ENCODE data around the gene AP1S1. TPM values are rescaled to one million over a fixed set of nuclear protein-coding genes. Genes with fewer than 3 reads are reported as not detected.
"Not testable (repeated sequence)": the region's sequence is repeated elsewhere in the genome, so short reads cannot be mapped to it uniquely, and the experiment has no call there.

AP1S1 gene
- total RNA-seq, 1 donor from 2014 or later = 45.6 TPM

GRCh38 chr7:101128040-101128834 is 26.0 kb upstream of the AP1S1 start:
- Mint-ChIP-seq H3K4me1 (ENCODE audit: unreplicated experiment) (peaks cover 22% of the 10 kb centered on the region), H3K9me3 (ENCODE audit: unreplicated experiment) (no peaks in the 10 kb centered on the region), H3K36me3 (ENCODE audit: low read depth, unreplicated experiment) (no peaks in the 10 kb centered on the region), H3K27me3 (ENCODE audit: unreplicated experiment) (peaks cover 8% of the 10 kb centered on the region), H3K27ac (ENCODE audit: unreplicated experiment) (no peak overlapping the region), H3K4me3 (ENCODE audit: unreplicated experiment) (no peak overlapping the region)
- DNase-seq (ENCODE audit: low spot score) = no peak
- TF ChIP-seq CTCF (IDR thresholded peaks at IDR 0.05; ENCODE audit: unreplicated experiment) = no peak

GRCh38 chr7:101129603-101130117 is 24.6 kb upstream of the AP1S1 start:
- Mint-ChIP-seq H3K27me3 (ENCODE audit: unreplicated experiment) (peaks cover 9% of the 10 kb centered on the region), H3K4me3 (ENCODE audit: unreplicated experiment) (no peak overlapping the region), H3K4me1 (ENCODE audit: unreplicated experiment) (peaks cover 18% of the 10 kb centered on the region), H3K36me3 (ENCODE audit: low read depth, unreplicated experiment) (no peaks in the 10 kb centered on the region), H3K9me3 (ENCODE audit: unreplicated experiment) (no peaks in the 10 kb centered on the region), H3K27ac (ENCODE audit: unreplicated experiment) (no peak overlapping the region)
- TF ChIP-seq CTCF (IDR thresholded peaks at IDR 0.05; ENCODE audit: unreplicated experiment) = no peak
- DNase-seq (ENCODE audit: low spot score) = no peak

- not testable (repeated sequence) for DNase-seq (ENCODE audit: low spot score); H3K27me3 Mint-ChIP-seq (ENCODE audit: unreplicated experiment); H3K9me3 Mint-ChIP-seq (ENCODE audit: unreplicated experiment); H3K4me3 Mint-ChIP-seq (ENCODE audit: unreplicated experiment); H3K27ac Mint-ChIP-seq (ENCODE audit: unreplicated experiment); H3K36me3 Mint-ChIP-seq (ENCODE audit: low read depth, unreplicated experiment); H3K4me1 Mint-ChIP-seq (ENCODE audit: unreplicated experiment)
These were observed 21.4 kb upstream of the AP1S1 start for GRCh38 chr7:101132626-101133600.

- H3K9me3 Mint-ChIP-seq (ENCODE audit: unreplicated experiment) = no peaks in the 10 kb centered on the region
- no peak overlapping the region for H3K27ac Mint-ChIP-seq (ENCODE audit: unreplicated experiment)
- H3K36me3 Mint-ChIP-seq (ENCODE audit: low read depth, unreplicated experiment) = no peaks in the 10 kb centered on the region
- H3K27me3 Mint-ChIP-seq (ENCODE audit: unreplicated experiment) = peaks cover 2% of the 10 kb centered on the region
- H3K4me1 Mint-ChIP-seq (ENCODE audit: unreplicated experiment) = peaks cover 7% of the 10 kb centered on the region
- H3K4me3 Mint-ChIP-seq (ENCODE audit: unreplicated experiment) = no peak overlapping the region
- TF ChIP-seq CTCF (IDR thresholded peaks at IDR 0.05; ENCODE audit: unreplicated experiment) = no peak
- no peak for DNase-seq (ENCODE audit: low spot score)
These were observed 20.5 kb upstream of the AP1S1 start for GRCh38 chr7:101133621-101134398.

- H3K27me3 Mint-ChIP-seq (ENCODE audit: unreplicated experiment) = peaks cover 2% of the 10 kb centered on the region
- H3K36me3 Mint-ChIP-seq (ENCODE audit: low read depth, unreplicated experiment) = no peaks in the 10 kb centered on the region
- H3K9me3 Mint-ChIP-seq (ENCODE audit: unreplicated experiment) = no peaks in the 10 kb centered on the region
- H3K4me3 Mint-ChIP-seq (ENCODE audit: unreplicated experiment) = no peak overlapping the region
- no peak overlapping the region for H3K27ac Mint-ChIP-seq (ENCODE audit: unreplicated experiment)
- TF ChIP-seq CTCF (IDR thresholded peaks at IDR 0.05; ENCODE audit: unreplicated experiment) = no peak
- peaks cover 7% of the 10 kb centered on the region for H3K4me1 Mint-ChIP-seq (ENCODE audit: unreplicated experiment)
- no peak for DNase-seq (ENCODE audit: low spot score)
These were observed 19.8 kb upstream of the AP1S1 start for GRCh38 chr7:101134399-101134980.
